IMR-90 (cell line): ENCODE data around the gene STARD13. TPM values are rescaled to one million over a fixed set of nuclear protein-coding genes. Genes with fewer than 3 reads are reported as not detected.

Experiments
- ATAC-seq: fragments of 200-7000 bp; cut with Tn5 transposase; 2 replicates; pipeline ENCODE4 v1.9.1; 2020; ENCODE audit warnings: low read depth, mild to moderate bottlenecking, moderate library complexity
- BruUV-seq: library from RNA; stranded (reverse); fragments of 400-500 nt; replicated peaks from 2 replicates; lab custom pipeline; 2021; lab: Mats Ljungman, UMichigan
- CTCF ChIA-PET: fragments of 300-600 bp; formaldehyde crosslinking; extraction: SDS; loops from one replicate; lab custom pipeline; 2021; ENCODE audit warnings: antibody characterized with exemption; lab: Yijun Ruan, JAX
- POLR2A ChIA-PET: fragments of 300-600 bp; sonication (Branson Sonifier 250); formaldehyde crosslinking; loops from one replicate; lab custom pipeline; 2022; ENCODE audit warnings: antibody characterized with exemption; ENCODE audit not compliant: unreplicated experiment; lab: Charles Lee
- DNase-seq: peaks from one replicate; pipeline ENCODE4 v3.0.0; 2013
- H2AFZ ChIP-seq: replicated peaks from 2 replicates; pipeline ENCODE3; 2013; ENCODE audit warnings: low read length, mild to moderate bottlenecking; ENCODE audit not compliant: poor library complexity
- H2AK5ac ChIP-seq: 2 replicates; pipeline ENCODE4 v1.6.1; 2013; ENCODE audit warnings: low read depth, low read length, inconsistent platforms
- H2AK9ac ChIP-seq: replicated peaks from 2 replicates; pipeline ENCODE3; 2013; ENCODE audit warnings: mild to moderate bottlenecking, low read depth, low read length, moderate library complexity; ENCODE audit not compliant: poor library complexity
- H2BK120ac ChIP-seq: 2 replicates; pipeline ENCODE4 v1.6.1; 2013; ENCODE audit warnings: low read depth, low read length, inconsistent platforms
- H2BK15ac ChIP-seq: 3 replicates; pipeline ENCODE4 v1.6.1; 2013; ENCODE audit warnings: low read depth, low read length, inconsistent platforms
- H2BK20ac ChIP-seq: 2 replicates; pipeline ENCODE4 v1.6.1; 2013; ENCODE audit warnings: low read depth, mild to moderate bottlenecking, inconsistent platforms, low read length, moderate library complexity
- H2BK5ac ChIP-seq: 2 replicates; pipeline ENCODE4 v1.6.1; 2013; ENCODE audit warnings: mild to moderate bottlenecking, low read depth, low read length, inconsistent platforms; ENCODE audit not compliant: poor library complexity, severe bottlenecking
- H3K14ac ChIP-seq: replicated peaks from 2 replicates; pipeline ENCODE4 v1.6.1; 2013; ENCODE audit warnings: low read depth, low read length, inconsistent platforms
- H3K18ac ChIP-seq: 2 replicates; pipeline ENCODE4 v1.6.1; 2013; ENCODE audit warnings: low read depth, low read length, control low read depth
- H3K23ac ChIP-seq: 2 replicates; pipeline ENCODE4 v1.6.1; 2013; ENCODE audit warnings: low read depth, low read length, inconsistent platforms
- H3K27ac ChIP-seq: 2 replicates; pipeline ENCODE4 v1.5.1; 2013; ENCODE audit warnings: mild to moderate bottlenecking, control low read depth, low read length; ENCODE audit not compliant: insufficient read depth
- H3K27me3 ChIP-seq: 2 replicates; pipeline ENCODE4 v1.6.1; 2013; ENCODE audit warnings: low read length; ENCODE audit not compliant: control insufficient read depth, insufficient read depth
- H3K36me3 ChIP-seq: 2 replicates; pipeline ENCODE4 v1.6.1; 2013; ENCODE audit warnings: low read length, mixed read lengths; ENCODE audit not compliant: control insufficient read depth, insufficient read depth
- H3K4ac ChIP-seq: 2 replicates; pipeline ENCODE4 v1.6.1; 2013; ENCODE audit warnings: low read depth, low read length, inconsistent platforms
- H3K4me1 ChIP-seq: 2 replicates; pipeline ENCODE4 v1.6.1; 2013; ENCODE audit warnings: low read length, mixed read lengths; ENCODE audit not compliant: control insufficient read depth, insufficient read depth
- H3K4me2 ChIP-seq: 2 replicates; pipeline ENCODE4 v1.6.1; 2013; ENCODE audit warnings: low read depth, mild to moderate bottlenecking, control low read depth, low read length, moderate library complexity
- H3K4me3 ChIP-seq: 2 replicates; pipeline ENCODE4 v1.5.1; 2013; ENCODE audit warnings: low read depth, mild to moderate bottlenecking, control low read depth, low read length, moderate library complexity; ENCODE audit not compliant: insufficient read depth
- H3K56ac ChIP-seq: 2 replicates; pipeline ENCODE4 v1.6.1; 2013; ENCODE audit warnings: low read length, inconsistent platforms; ENCODE audit not compliant: insufficient read depth; ENCODE audit errors: extremely low read depth
- H3K79me1 ChIP-seq, 2 experiments: 2 replicates each; pipeline ENCODE4 v1.6.1; 2013; ENCODE audit warnings: low read length in 2 of 2, inconsistent platforms in 1 of 2, low read depth in 1 of 2
- H3K9ac ChIP-seq: 2 replicates; pipeline ENCODE4 v1.6.1; 2013; ENCODE audit warnings: low read depth, low read length, control low read depth
- H3K9me1 ChIP-seq: 2 replicates; pipeline ENCODE4 v1.6.1; 2013; ENCODE audit warnings: low read length, inconsistent platforms; ENCODE audit not compliant: insufficient read depth
- H3K9me3 ChIP-seq: 2 replicates; pipeline ENCODE4 v1.6.1; 2013; ENCODE audit warnings: low read length; ENCODE audit not compliant: control insufficient read depth, insufficient read depth
- H4K20me1 ChIP-seq: 2 replicates; pipeline ENCODE4 v1.6.1; 2013; ENCODE audit warnings: low read length, inconsistent platforms; ENCODE audit not compliant: insufficient read depth
- H4K5ac ChIP-seq: 2 replicates; pipeline ENCODE4 v1.6.1; 2013; ENCODE audit warnings: mild to moderate bottlenecking, low read depth, low read length, control low read depth
- H4K8ac ChIP-seq, 2 experiments: 2 replicates each; pipeline ENCODE4 v1.6.1; 2013; ENCODE audit warnings: low read depth in 2 of 2, low read length in 2 of 2, control low read depth in 1 of 2, inconsistent platforms in 1 of 2
- H4K91ac ChIP-seq: 2 replicates; pipeline ENCODE4 v1.6.1; 2013; ENCODE audit warnings: low read depth, low read length, inconsistent platforms; ENCODE audit not compliant: insufficient read depth
- POLR2A ChIP-seq: IDR thresholded peaks from 2 replicates; pipeline ENCODE4 v1.6.1; 2012; ENCODE audit warnings: mild to moderate bottlenecking, low read depth, low read length
- RCOR1 ChIP-seq: IDR thresholded peaks from 2 replicates; pipeline ENCODE4 v1.6.1; 2012; ENCODE audit warnings: mild to moderate bottlenecking, low read length, improper control_type of control experiment; ENCODE audit not compliant: insufficient replicate concordance
- WGBS, 2 experiments: methylation state at CpG; one replicate each; pipeline versions ENCODE4 v1.1.5 to v1.1.7; 2013; ENCODE audit warnings: missing lambda C conversion rate in 2 of 2; ENCODE audit not compliant: insufficient read length in 1 of 2; ENCODE audit errors: extremely low coverage in 2 of 2; 5-methylcytosine and 5-hydroxymethylcytosine counted together
- dilution Hi-C: fragments of 300-500 bp; cut with HindIII; formaldehyde crosslinking; loops from one replicate; pipeline ENCODE4 v1.14.3; 2018; ENCODE audit warnings: low sequenced_read_pairs; ENCODE audit not compliant: unreplicated experiment
- in situ Hi-C: fragments of 300-500 bp; cut with MboI; formaldehyde crosslinking; loops from 3 replicates; pipeline ENCODE4 v1.14.3; 2019; ENCODE audit warnings: low sequenced_read_pairs, inconsistent platforms, mixed read lengths
- intact Hi-C: fragments of 100-400 bp; cut with micrococcal nuclease; formaldehyde crosslinking; loops from 2 replicates; pipeline ENCODE4 v1.10.0; 2022
- polyA plus RNA-seq, 3 experiments: library from polyadenylated mRNA; depleted of rRNA; stranded (reverse); fragments of >200 nt; gene quantifications; 2 replicates each; pipeline ENCODE4 v1.2.3, GENCODE V29; 2012; ENCODE audit warnings: low replicate concordance in 1 of 3
- total RNA-seq: library from RNA; depleted of rRNA; stranded (reverse); fragments of >200 nt; gene quantifications from 2 replicates; pipeline ENCODE4 v1.2.3, GENCODE V29; 2012

STARD13 gene
- total and polyA plus RNA-seq, 2 of the 4 experiments (the other 2 are of a cell fraction), result 23.6 to 46.6 TPM

- H2BK20ac ChIP-seq, result no peak overlapping the region
- no peak overlapping the region for H2AK9ac ChIP-seq
- no peak overlapping the region for H2AK5ac ChIP-seq
- intact Hi-C loops, result loop anchor here (2.0 kb wide), 1 partner anchor 695 kb away; no protein-coding TSS in a partner anchor
- in situ Hi-C loops, result loop anchor here (25.0 kb wide), 1 partner anchor 428 kb away; no protein-coding TSS in a partner anchor
- H3K14ac ChIP-seq, result no peak overlapping the region
- peaks cover 3% of the 10 kb centered on the region for H3K9me1 ChIP-seq
- H4K20me1 ChIP-seq, result no peaks in the 10 kb centered on the region; the same call in 1 of the 2 replicates
- H3K4me1 ChIP-seq, result peaks cover 11% of the 10 kb centered on the region
- H4K5ac ChIP-seq, result no peak overlapping the region
- ChIA-PET CTCF (no interaction called here), POLR2A (interaction anchor here (0.6 kb wide), 1 partner anchor 70 kb away, joined by 3 read pairs; no protein-coding TSS in a partner anchor)
- peak overlapping the region in 1 of 2 experiments; percentile 36; a peak in 1 of 4 replicates for H4K8ac ChIP-seq
- TF ChIP-seq POLR2A (peak; percentile 74; the same call in 1 of the 2 replicates), RCOR1 (no peak)
- peak overlapping the region; percentile 38; the same call in 1 of the 2 replicates for H3K18ac ChIP-seq
- peak overlapping the region; percentile 26; the same call in 1 of the 2 replicates for H3K27ac ChIP-seq
- H3K4ac ChIP-seq, result peak overlapping the region; percentile 3; the same call in 1 of the 2 replicates
- ATAC-seq (no peak), DNase-seq (peak; percentile 65)
- H4K91ac ChIP-seq, result no peak overlapping the region
- H2BK15ac ChIP-seq, result no peak overlapping the region
- BruUV-seq, result no TSS peak
- H3K56ac ChIP-seq, result 0 out of 2 replicates have a peak overlapping the region, but pooled peaks have one; percentile 5
- no peaks in the 10 kb centered on the region for H3K9me3 ChIP-seq
- peak overlapping the region; percentile 68 for H3K4me3 ChIP-seq
- H2AFZ ChIP-seq, result no peak overlapping the region
- dilution Hi-C loops, result no loop called here
- H2BK5ac ChIP-seq, result peak overlapping the region; percentile 90
- H3K36me3 ChIP-seq, result peaks cover 12% of the 10 kb centered on the region
- H3K79me1 ChIP-seq, result peaks cover 5 to 43% of the 10 kb centered on the region in 2 experiments; a peak in 3 of 4 replicates
- H2BK120ac ChIP-seq, result peak overlapping the region; percentile 28; the same call in 1 of the 2 replicates
- whole genome bisulfite sequencing, 2 experiments, result no CpG with 5 or more reads among the region's 1 CpG
- peak overlapping the region; percentile 99; the same call in 1 of the 2 replicates for H3K9ac ChIP-seq
- H3K23ac ChIP-seq, result peak overlapping the region; percentile 8; the same call in 1 of the 2 replicates
- H3K4me2 ChIP-seq, result peak overlapping the region; percentile 93
- no peaks in the 10 kb centered on the region for H3K27me3 ChIP-seq
Measured at GRCh38 chr13:33284031-33284430, 1.5 kb downstream of the STARD13 start.
